Smooth muscle cell (in vitro differentiated cells): Measurements from ENCODE around the gene NEURL3. TPM values are rescaled to one million over a fixed set of nuclear protein-coding genes. Genes with fewer than 3 reads are reported as not detected.

Experiments used
- DNase-seq: peaks from one replicate; lab custom pipeline; 2025; ENCODE audit not compliant: unreplicated experiment; lab: John Stamatoyannopoulos, UW
- H2AFZ ChIP-seq: fragments of 200-600 bp; sonication (generic); 2 replicates; pipeline ENCODE4 v1.6.0; 2016; ENCODE audit warnings: antibody characterized with exemption, low read depth, mild to moderate bottlenecking
- H3F3A ChIP-seq: fragments of 200-600 bp; sonication (generic); 2 replicates; pipeline ENCODE4 v1.6.0; 2017; ENCODE audit warnings: antibody characterized with exemption, low read depth
- H3K27ac ChIP-seq: fragments of 200-600 bp; sonication (generic); 2 replicates; pipeline ENCODE4 v1.5.1; 2016; ENCODE audit warnings: low read depth, mild to moderate bottlenecking
- H3K27me3 ChIP-seq: fragments of 200-600 bp; sonication (generic); 2 replicates; pipeline ENCODE4 v1.6.1; 2016; ENCODE audit warnings: low read depth, mild to moderate bottlenecking
- H3K36me3 ChIP-seq: fragments of 200-600 bp; sonication (generic); 2 replicates; pipeline ENCODE4 v1.5.1; 2016; ENCODE audit warnings: low read depth
- H3K4me1 ChIP-seq: fragments of 200-600 bp; sonication (generic); 2 replicates; pipeline ENCODE4 v1.5.1; 2016; ENCODE audit warnings: low read depth
- H3K4me2 ChIP-seq: fragments of 200-600 bp; sonication (generic); 2 replicates; pipeline ENCODE4 v1.6.0; 2016; ENCODE audit warnings: mild to moderate bottlenecking
- H3K4me3 ChIP-seq: fragments of 200-600 bp; sonication (generic); 2 replicates; pipeline ENCODE4 v1.5.1; 2016; ENCODE audit warnings: mild to moderate bottlenecking
- H3K79me2 ChIP-seq: fragments of 200-600 bp; sonication (generic); 2 replicates; pipeline ENCODE4 v1.6.0; 2016; ENCODE audit warnings: low read depth, mild to moderate bottlenecking
- H3K9ac ChIP-seq: fragments of 200-600 bp; sonication (generic); 2 replicates; pipeline ENCODE4 v1.6.0; 2016; ENCODE audit warnings: low read depth
- H3K9me3 ChIP-seq: fragments of 200-600 bp; sonication (generic); replicated peaks from 2 replicates; pipeline ENCODE4 v1.5.1; 2016; ENCODE audit warnings: low read depth
- H4K20me1 ChIP-seq: fragments of 200-600 bp; sonication (generic); 2 replicates; pipeline ENCODE4 v1.6.0; 2016; ENCODE audit warnings: low read depth
- WGBS: methylation state at CpG from one replicate; pipeline ENCODE4 v1.1.7; 2016; ENCODE audit warnings: low lambda C conversion rate; 5-methylcytosine and 5-hydroxymethylcytosine counted together
- polyA plus RNA-seq: library from polyadenylated mRNA; unstranded; fragments of >200 nt; fragmentation: Nextera tagmentation; extraction: Ambion mirVana; gene quantifications from 2 replicates; pipeline ENCODE4 v1.2.1, GENCODE V29; 2016
- total RNA-seq: library from RNA; depleted of rRNA; stranded (reverse); fragments of >200 nt; gene quantifications from 2 replicates; pipeline ENCODE4 v1.2.3, GENCODE V29; 2014
- TF ChIP-seq, protein P1 (sequence below): fragments of 200-600 bp; sonication (generic); IDR thresholded peaks from 2 replicates; pipeline ENCODE4 v1.5.1; 2017; ENCODE audit warnings: borderline replicate concordance, mild to moderate bottlenecking, antibody characterized with exemption; ENCODE audit not compliant: insufficient read depth, poor library complexity, severe bottlenecking

Gene NEURL3
- total and polyA plus RNA-seq, 2 experiments from 2014 or later = 0.21 TPM; not detected in 1

DNA sequence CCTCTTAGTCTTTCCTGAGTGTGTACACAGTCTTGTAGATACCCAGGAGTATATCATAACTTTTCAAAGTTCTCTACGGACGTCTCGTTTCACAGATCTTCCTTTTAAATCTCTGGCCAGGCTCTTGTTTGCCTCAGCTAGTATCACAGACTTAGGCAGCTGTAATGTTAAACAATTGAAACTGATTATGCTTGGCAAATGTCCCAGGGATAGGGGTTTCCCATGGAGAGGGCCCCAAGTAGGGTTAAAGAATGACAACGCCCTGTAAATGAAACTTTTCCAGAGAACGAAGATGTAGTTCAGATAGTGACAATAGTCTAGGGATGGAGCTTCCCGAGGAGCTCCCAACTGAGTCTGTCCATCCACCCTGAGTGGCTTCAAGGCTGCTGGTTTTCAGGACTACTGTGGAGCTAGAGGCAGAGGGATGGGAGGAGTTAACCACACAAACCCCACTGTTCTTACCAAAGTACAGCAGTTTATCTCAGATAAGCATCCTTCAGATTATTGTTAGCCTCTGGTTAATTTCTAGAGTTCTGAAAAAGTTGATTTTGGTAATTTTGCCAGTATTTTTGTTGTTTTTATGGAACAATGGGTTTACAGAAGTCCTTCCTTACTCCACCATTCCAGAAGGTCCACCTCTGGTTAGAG lies 9.1 kb downstream of the NEURL3 start:
- TF ChIP-seq, protein P1, sequence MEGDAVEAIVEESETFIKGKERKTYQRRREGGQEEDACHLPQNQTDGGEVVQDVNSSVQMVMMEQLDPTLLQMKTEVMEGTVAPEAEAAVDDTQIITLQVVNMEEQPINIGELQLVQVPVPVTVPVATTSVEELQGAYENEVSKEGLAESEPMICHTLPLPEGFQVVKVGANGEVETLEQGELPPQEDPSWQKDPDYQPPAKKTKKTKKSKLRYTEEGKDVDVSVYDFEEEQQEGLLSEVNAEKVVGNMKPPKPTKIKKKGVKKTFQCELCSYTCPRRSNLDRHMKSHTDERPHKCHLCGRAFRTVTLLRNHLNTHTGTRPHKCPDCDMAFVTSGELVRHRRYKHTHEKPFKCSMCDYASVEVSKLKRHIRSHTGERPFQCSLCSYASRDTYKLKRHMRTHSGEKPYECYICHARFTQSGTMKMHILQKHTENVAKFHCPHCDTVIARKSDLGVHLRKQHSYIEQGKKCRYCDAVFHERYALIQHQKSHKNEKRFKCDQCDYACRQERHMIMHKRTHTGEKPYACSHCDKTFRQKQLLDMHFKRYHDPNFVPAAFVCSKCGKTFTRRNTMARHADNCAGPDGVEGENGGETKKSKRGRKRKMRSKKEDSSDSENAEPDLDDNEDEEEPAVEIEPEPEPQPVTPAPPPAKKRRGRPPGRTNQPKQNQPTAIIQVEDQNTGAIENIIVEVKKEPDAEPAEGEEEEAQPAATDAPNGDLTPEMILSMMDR = no peak
- no peak overlapping the region for H3K9ac ChIP-seq
- no peak overlapping the region for H2AFZ ChIP-seq

DNA sequence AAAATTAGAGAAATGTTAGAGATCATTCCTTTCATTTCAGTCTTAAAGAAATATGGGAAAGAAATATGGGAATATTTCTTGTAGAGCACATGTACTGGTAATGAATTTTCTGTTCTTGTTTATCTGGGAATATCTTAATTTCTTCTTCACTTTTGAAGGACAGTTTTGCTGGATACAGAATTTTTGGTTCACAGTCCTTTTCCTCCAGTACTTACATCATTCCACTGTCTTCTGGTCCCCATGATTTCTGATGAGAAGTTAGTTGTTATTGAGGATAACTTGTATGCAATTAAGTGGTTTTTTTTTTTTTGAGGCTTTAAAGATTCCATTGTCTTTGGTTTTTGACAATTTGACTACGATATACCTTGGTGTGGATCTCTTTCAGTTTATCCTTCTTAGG lies 11.0 kb downstream of the NEURL3 start:
- H3K9ac ChIP-seq = no peak overlapping the region
- H3K4me3 ChIP-seq = no peak overlapping the region
- DNase-seq = no peak
- 100% methylated on average over 1 of the region's 1 CpG for WGBS
- H3K9me3 ChIP-seq = no peaks in the 10 kb centered on the region
- H3K27me3 ChIP-seq = no peaks in the 10 kb centered on the region
- TF ChIP-seq, protein P1 = no peak
- H3F3A ChIP-seq = no peaks in the 10 kb centered on the region
- no peaks in the 10 kb centered on the region for H3K4me1 ChIP-seq
- no peak overlapping the region for H2AFZ ChIP-seq
- H3K36me3 ChIP-seq = no peaks in the 10 kb centered on the region
- no peaks in the 10 kb centered on the region for H3K79me2 ChIP-seq
- no peak overlapping the region for H3K4me2 ChIP-seq
- H4K20me1 ChIP-seq = no peaks in the 10 kb centered on the region
- H3K27ac ChIP-seq = no peak overlapping the region

More for the DNA sequence above, 9.1 kb downstream of the NEURL3 start:
- Histone ChIP-seq H3F3A (no peaks in the 10 kb centered on the region), H3K36me3 (no peaks in the 10 kb centered on the region), H3K4me3 (no peak overlapping the region), H3K27me3 (no peaks in the 10 kb centered on the region), H3K9me3 (no peaks in the 10 kb centered on the region), H3K79me2 (no peaks in the 10 kb centered on the region), H4K20me1 (no peaks in the 10 kb centered on the region), H3K4me2 (no peak overlapping the region), H3K4me1 (no peaks in the 10 kb centered on the region), H3K27ac (no peak overlapping the region)
- DNase-seq = no peak
- 87% methylated on average over 6 of the region's 6 CpGs for WGBS

DNA sequence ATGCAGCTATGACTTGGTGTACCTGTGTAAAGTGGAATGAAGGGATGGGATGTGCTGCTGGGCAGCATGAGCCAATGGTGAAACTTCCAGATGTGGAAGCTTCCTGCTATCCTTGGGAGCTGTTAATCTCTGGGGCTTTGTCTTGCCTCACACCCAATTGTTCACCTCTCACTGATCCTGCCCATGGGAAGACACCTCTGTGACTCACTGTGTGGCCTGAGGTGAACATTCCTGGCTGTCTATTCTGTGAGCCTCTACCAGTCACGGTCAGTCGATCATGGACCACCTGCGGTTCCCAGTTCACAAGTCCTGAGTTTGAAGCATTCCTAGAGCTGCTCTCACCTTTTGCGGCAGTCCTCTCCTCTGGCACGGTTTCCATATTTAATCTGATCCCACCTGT lies 12.1 kb downstream of the NEURL3 start:
- Histone ChIP-seq H3K9ac (no peak overlapping the region), H3K27me3 (no peaks in the 10 kb centered on the region), H3K9me3 (no peaks in the 10 kb centered on the region), H3K27ac (no peak overlapping the region), H4K20me1 (no peaks in the 10 kb centered on the region), H3K4me2 (no peak overlapping the region), H3K36me3 (no peaks in the 10 kb centered on the region), H3K4me3 (no peak overlapping the region), H2AFZ (no peak overlapping the region), H3F3A (no peaks in the 10 kb centered on the region), H3K79me2 (no peaks in the 10 kb centered on the region), H3K4me1 (no peaks in the 10 kb centered on the region)
- TF ChIP-seq, protein P1 = no peak
- no peak for DNase-seq
- WGBS = 62% methylated on average over 5 of the region's 5 CpGs
